ENCODE measurements around the gene LHX4. TPM values are rescaled to one million over a fixed set of nuclear protein-coding genes. Genes with fewer than 3 reads are reported as not detected.
"Not testable (repeated sequence)": the region's sequence is repeated elsewhere in the genome, so short reads cannot be mapped to it uniquely, and the experiment has no call there.

Gene LHX4
- total RNA-seq, 3 donors from 2014 or later, result 0.03 TPM; not detected in 2

- H3K4me1 Mint-ChIP-seq (ENCODE audit: low read depth), result peaks cover 20% of the 10 kb centered on the region
- DNase-seq (no peak), ATAC-seq (no peak)
- peaks cover 37% of the 10 kb centered on the region for H3K36me3 Mint-ChIP-seq (ENCODE audit: insufficient read depth)
- no peaks in the 10 kb centered on the region for H3K27me3 Mint-ChIP-seq (ENCODE audit: low read depth)
- H3K4me3 Mint-ChIP-seq, result no peak overlapping the region
- H3K9me3 Mint-ChIP-seq, result no peaks in the 10 kb centered on the region
Observed at GRCh38 chr1:180193141-180194047, 36.7 kb upstream of the LHX4 start.

GRCh38 chr1:180194048-180194425, 36.0 kb upstream of the LHX4 start:
- DNase-seq (no peak), ATAC-seq (no peak)
- peaks cover 32% of the 10 kb centered on the region for H3K36me3 Mint-ChIP-seq (ENCODE audit: insufficient read depth)
- H3K27me3 Mint-ChIP-seq (ENCODE audit: low read depth), result no peaks in the 10 kb centered on the region
- peaks cover 20% of the 10 kb centered on the region for H3K4me1 Mint-ChIP-seq (ENCODE audit: low read depth)
- no peaks in the 10 kb centered on the region for H3K9me3 Mint-ChIP-seq
- H3K4me3 Mint-ChIP-seq, result no peak overlapping the region

GRCh38 chr1:180194546-180195207, 35.4 kb upstream of the LHX4 start:
- Mint-ChIP-seq H3K4me1 (ENCODE audit: low read depth) (peaks cover 19% of the 10 kb centered on the region), H3K27me3 (ENCODE audit: low read depth) (no peaks in the 10 kb centered on the region), H3K4me3 (no peak overlapping the region), H3K9me3 (no peaks in the 10 kb centered on the region), H3K36me3 (ENCODE audit: insufficient read depth) (peaks cover 30% of the 10 kb centered on the region)
- no peak for DNase-seq
- no peak for ATAC-seq

GRCh38 chr1:180195401-180195800, 34.7 kb upstream of the LHX4 start:
- no peak overlapping the region for H3K4me3 Mint-ChIP-seq
- ATAC-seq (no peak), DNase-seq (no peak)
- H3K4me1 Mint-ChIP-seq (ENCODE audit: low read depth), result peaks cover 15% of the 10 kb centered on the region
- H3K27me3 Mint-ChIP-seq (ENCODE audit: low read depth), result no peaks in the 10 kb centered on the region
- peaks cover 28% of the 10 kb centered on the region for H3K36me3 Mint-ChIP-seq (ENCODE audit: insufficient read depth)
- no peaks in the 10 kb centered on the region for H3K9me3 Mint-ChIP-seq

GRCh38 chr1:180195916-180196315, 34.1 kb upstream of the LHX4 start:
- Mint-ChIP-seq H3K27me3 (ENCODE audit: low read depth) (no peaks in the 10 kb centered on the region), H3K9me3 (no peaks in the 10 kb centered on the region), H3K36me3 (ENCODE audit: insufficient read depth) (peaks cover 28% of the 10 kb centered on the region), H3K4me1 (ENCODE audit: low read depth) (peaks cover 15% of the 10 kb centered on the region), H3K4me3 (no peak overlapping the region)
- ATAC-seq (no peak), DNase-seq (no peak)

- ATAC-seq (no peak), DNase-seq (no peak)
- no peak overlapping the region for H3K4me3 Mint-ChIP-seq
- no peaks in the 10 kb centered on the region for H3K27me3 Mint-ChIP-seq (ENCODE audit: low read depth)
- peaks cover 22% of the 10 kb centered on the region for H3K36me3 Mint-ChIP-seq (ENCODE audit: insufficient read depth)
- H3K4me1 Mint-ChIP-seq (ENCODE audit: low read depth), result peaks cover 10% of the 10 kb centered on the region
- H3K9me3 Mint-ChIP-seq, result no peaks in the 10 kb centered on the region
Observed at GRCh38 chr1:180196436-180197003, 33.5 kb upstream of the LHX4 start.

- H3K9me3 Mint-ChIP-seq, result no peaks in the 10 kb centered on the region
- no peak overlapping the region for H3K4me3 Mint-ChIP-seq
- DNase-seq (no peak), ATAC-seq (no peak)
- no peaks in the 10 kb centered on the region for H3K27me3 Mint-ChIP-seq (ENCODE audit: low read depth)
- peaks cover 17% of the 10 kb centered on the region for H3K36me3 Mint-ChIP-seq (ENCODE audit: insufficient read depth)
- H3K4me1 Mint-ChIP-seq (ENCODE audit: low read depth), result peaks cover 3% of the 10 kb centered on the region
Observed at GRCh38 chr1:180197231-180197630, 32.8 kb upstream of the LHX4 start.

GRCh38 chr1:180198196-180198595, 31.9 kb upstream of the LHX4 start:
- Mint-ChIP-seq H3K27me3 (ENCODE audit: low read depth) (no peaks in the 10 kb centered on the region), H3K9me3 (no peaks in the 10 kb centered on the region), H3K36me3 (ENCODE audit: insufficient read depth) (peaks cover 7% of the 10 kb centered on the region), H3K4me1 (ENCODE audit: low read depth) (no peaks in the 10 kb centered on the region), H3K4me3 (no peak overlapping the region)
- ATAC-seq (no peak), DNase-seq (no peak)

- Mint-ChIP-seq H3K36me3 (ENCODE audit: insufficient read depth) (peaks cover 6% of the 10 kb centered on the region), H3K27me3 (ENCODE audit: low read depth) (no peaks in the 10 kb centered on the region), H3K9me3 (no peaks in the 10 kb centered on the region), H3K4me3 (no peak overlapping the region), H3K4me1 (ENCODE audit: low read depth) (no peaks in the 10 kb centered on the region)
- DNase-seq (no peak), ATAC-seq (no peak)
Observed at GRCh38 chr1:180198611-180199010, 31.5 kb upstream of the LHX4 start.

- DNase-seq, result no peak
- Mint-ChIP-seq H3K9me3 (no peaks in the 10 kb centered on the region), H3K36me3 (ENCODE audit: insufficient read depth) (peaks cover 6% of the 10 kb centered on the region), H3K27me3 (ENCODE audit: low read depth) (no peaks in the 10 kb centered on the region), H3K4me3 (no peak overlapping the region), H3K4me1 (ENCODE audit: low read depth) (no peaks in the 10 kb centered on the region)
- no peak for ATAC-seq
Observed at GRCh38 chr1:180199018-180199417, 31.0 kb upstream of the LHX4 start.

GRCh38 chr1:180201451-180202200, 28.4 kb upstream of the LHX4 start:
- DNase-seq (no peak), ATAC-seq (no peak)
- Mint-ChIP-seq H3K4me3 (no peak overlapping the region), H3K36me3 (ENCODE audit: insufficient read depth) (no peaks in the 10 kb centered on the region), H3K9me3 (no peaks in the 10 kb centered on the region), H3K27me3 (ENCODE audit: low read depth) (no peaks in the 10 kb centered on the region), H3K4me1 (ENCODE audit: low read depth) (no peaks in the 10 kb centered on the region)

- not testable (repeated sequence) for H3K4me3 Mint-ChIP-seq; ATAC-seq; H3K4me1 Mint-ChIP-seq (ENCODE audit: low read depth); H3K27me3 Mint-ChIP-seq (ENCODE audit: low read depth); DNase-seq; H3K9me3 Mint-ChIP-seq; H3K36me3 Mint-ChIP-seq (ENCODE audit: insufficient read depth)
Observed at GRCh38 chr1:180202588-180202987, 27.5 kb upstream of the LHX4 start.

- no peak for ATAC-seq
Observed at GRCh38 chr1:180204231-180204630, 25.8 kb upstream of the LHX4 start.

GRCh38 chr1:180206581-180206980, 23.5 kb upstream of the LHX4 start:
- Mint-ChIP-seq H3K27me3 (ENCODE audit: low read depth) (peaks cover 2% of the 10 kb centered on the region), H3K4me3 (no peak overlapping the region), H3K4me1 (ENCODE audit: low read depth) (no peaks in the 10 kb centered on the region), H3K9me3 (no peaks in the 10 kb centered on the region), H3K36me3 (ENCODE audit: insufficient read depth) (no peaks in the 10 kb centered on the region)
- ATAC-seq (no peak), DNase-seq (no peak)

More at GRCh38 chr1:180204231-180204630, 25.8 kb upstream of the LHX4 start:
- no peak for DNase-seq
- H3K4me1 Mint-ChIP-seq (ENCODE audit: low read depth), result no peaks in the 10 kb centered on the region
- H3K27me3 Mint-ChIP-seq (ENCODE audit: low read depth), result no peaks in the 10 kb centered on the region
- H3K36me3 Mint-ChIP-seq (ENCODE audit: insufficient read depth), result no peaks in the 10 kb centered on the region
- H3K4me3 Mint-ChIP-seq, result no peak overlapping the region
- H3K9me3 Mint-ChIP-seq, result no peaks in the 10 kb centered on the region

Measured in activated T-cell treated with anti-CD3 and anti-CD28 coated beads, Interleukin-2, amount 50 U/mL, for 4 hours (primary cell).